Measurements from ENCODE around the gene NFAT5.

NFAT5 gene

GRCh38 chr16:69703638-69704037 is 137.9 kb downstream of the NFAT5 start:
- TF ChIP-seq, protein P1, sequence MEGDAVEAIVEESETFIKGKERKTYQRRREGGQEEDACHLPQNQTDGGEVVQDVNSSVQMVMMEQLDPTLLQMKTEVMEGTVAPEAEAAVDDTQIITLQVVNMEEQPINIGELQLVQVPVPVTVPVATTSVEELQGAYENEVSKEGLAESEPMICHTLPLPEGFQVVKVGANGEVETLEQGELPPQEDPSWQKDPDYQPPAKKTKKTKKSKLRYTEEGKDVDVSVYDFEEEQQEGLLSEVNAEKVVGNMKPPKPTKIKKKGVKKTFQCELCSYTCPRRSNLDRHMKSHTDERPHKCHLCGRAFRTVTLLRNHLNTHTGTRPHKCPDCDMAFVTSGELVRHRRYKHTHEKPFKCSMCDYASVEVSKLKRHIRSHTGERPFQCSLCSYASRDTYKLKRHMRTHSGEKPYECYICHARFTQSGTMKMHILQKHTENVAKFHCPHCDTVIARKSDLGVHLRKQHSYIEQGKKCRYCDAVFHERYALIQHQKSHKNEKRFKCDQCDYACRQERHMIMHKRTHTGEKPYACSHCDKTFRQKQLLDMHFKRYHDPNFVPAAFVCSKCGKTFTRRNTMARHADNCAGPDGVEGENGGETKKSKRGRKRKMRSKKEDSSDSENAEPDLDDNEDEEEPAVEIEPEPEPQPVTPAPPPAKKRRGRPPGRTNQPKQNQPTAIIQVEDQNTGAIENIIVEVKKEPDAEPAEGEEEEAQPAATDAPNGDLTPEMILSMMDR (IDR thresholded peaks at IDR 0.05; ENCODE audit: extremely low read depth, missing control alignments): no peak
- no peak for DNase-seq (ENCODE audit: low spot score)

GRCh38 chr16:69706256-69706974 is 140.6 kb downstream of the NFAT5 start:
- no peak for DNase-seq (ENCODE audit: low spot score)
- TF ChIP-seq, protein P1 (IDR thresholded peaks at IDR 0.05; ENCODE audit: extremely low read depth, missing control alignments): no peak

- no peak for DNase-seq (ENCODE audit: low spot score)
- TF ChIP-seq, protein P1 (IDR thresholded peaks at IDR 0.05; ENCODE audit: extremely low read depth, missing control alignments): no peak
These were observed 141.2 kb downstream of the NFAT5 start for GRCh38 chr16:69706975-69707340.

DNA sequence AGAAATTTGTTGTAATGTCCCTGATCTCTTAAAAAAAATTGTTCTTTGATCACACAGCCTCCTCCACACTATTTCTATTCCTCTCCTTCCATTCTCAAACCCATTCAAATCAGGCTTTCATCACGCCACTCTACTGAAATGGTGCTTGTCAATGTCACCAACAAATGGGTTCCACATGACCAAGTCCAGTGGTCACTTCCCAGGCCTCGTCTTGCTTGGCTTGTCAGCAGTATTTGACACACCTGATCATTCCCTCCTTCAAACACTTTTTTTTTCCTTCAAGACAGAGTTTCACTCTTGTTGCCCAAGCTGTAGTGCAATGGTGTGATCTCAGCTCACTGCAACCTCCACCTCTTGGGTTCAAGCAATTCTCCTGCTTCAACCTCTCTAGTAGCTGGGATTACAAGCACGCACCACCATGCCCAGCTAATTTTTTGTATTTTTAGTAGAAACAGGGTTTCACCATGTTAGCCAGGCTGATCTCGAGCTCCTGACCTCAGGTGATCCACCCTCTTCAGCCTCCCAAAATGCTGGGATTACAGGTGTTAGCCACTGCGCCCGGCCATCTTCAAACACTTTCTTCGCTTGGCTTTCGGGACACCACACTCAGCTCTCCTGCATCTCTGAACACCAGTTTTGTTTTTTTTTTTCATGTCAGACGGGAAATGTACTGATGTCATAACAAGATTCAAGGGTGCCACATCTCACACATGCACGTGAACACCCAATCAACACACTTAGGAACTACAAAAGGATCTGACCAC is 142.3 kb downstream of the NFAT5 start:
- DNase-seq (ENCODE audit: low spot score): no peak

DNA sequence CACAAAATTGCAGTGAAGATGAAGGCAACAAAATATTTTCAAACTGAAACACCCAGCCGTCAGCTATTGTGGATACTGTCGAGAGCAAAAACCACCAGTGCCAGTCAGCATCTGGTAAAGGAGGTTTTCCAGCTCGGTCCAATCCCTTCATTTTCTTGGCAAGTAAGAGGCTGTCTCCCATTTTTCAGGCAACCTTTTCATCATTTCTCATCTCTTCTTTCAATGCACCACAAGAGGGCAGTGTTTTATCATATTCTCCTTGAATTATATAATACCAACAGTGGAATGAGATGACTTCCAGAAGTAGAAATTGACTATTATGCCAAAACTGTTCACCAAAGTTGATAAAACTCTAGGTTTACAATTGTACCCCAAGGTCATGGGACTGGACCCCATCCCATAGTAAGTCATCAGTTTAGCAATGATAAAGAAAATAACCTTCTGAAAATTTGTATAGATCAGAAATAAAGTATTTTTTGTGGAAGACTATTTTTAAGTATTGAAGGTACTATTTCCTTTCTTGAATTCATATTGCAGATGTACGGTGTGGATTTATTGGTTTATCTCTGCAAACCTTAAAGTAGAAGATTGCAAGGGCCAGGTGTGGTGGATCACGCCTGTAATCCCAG is 143.8 kb downstream of the NFAT5 start:
- peak; percentile 50 for DNase-seq (ENCODE audit: low spot score)
- TF ChIP-seq, protein P1 (IDR thresholded peaks at IDR 0.05; ENCODE audit: extremely low read depth, missing control alignments): peak; percentile 32

More for the DNA sequence above, 142.3 kb downstream of the NFAT5 start:
- TF ChIP-seq, protein P1 (IDR thresholded peaks at IDR 0.05; ENCODE audit: extremely low read depth, missing control alignments): no peak

DNA sequence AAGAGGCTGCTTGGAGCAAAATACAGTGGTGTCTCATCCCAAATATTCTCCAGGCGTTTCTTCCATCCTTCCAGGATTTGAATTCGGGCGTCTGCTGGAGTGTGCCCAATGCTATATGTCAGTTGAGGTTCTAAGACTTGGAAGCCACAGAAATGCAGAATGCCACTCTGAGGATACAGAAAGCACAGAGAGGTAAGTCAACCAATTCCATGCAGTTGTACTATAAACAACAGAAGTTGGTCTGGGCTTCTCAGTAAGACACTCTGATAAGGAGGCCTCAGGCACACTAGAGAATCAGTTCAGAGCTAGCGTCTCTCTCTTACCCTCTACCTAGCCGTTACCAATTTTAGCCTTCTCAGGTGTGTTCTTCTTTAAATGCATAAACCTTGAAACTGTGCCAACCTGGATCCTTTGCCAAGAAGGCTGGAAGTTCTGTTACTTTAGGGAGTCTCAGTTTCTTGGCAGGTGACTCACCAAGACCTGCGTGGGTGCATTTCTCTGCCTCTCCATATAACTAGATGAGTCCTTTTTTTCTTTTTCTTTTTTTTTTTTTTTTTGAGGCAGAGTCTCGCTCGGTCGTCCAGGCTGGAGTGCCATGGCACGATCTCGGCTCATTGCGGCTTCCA is 145.5 kb downstream of the NFAT5 start:
- no peak for DNase-seq (ENCODE audit: low spot score)

More for the DNA sequence above, 145.5 kb downstream of the NFAT5 start:
- TF ChIP-seq, protein P1 (IDR thresholded peaks at IDR 0.05; ENCODE audit: extremely low read depth, missing control alignments): no peak
